ENCODE measurements around the gene SLC16A2.
A peak's percentile ranks its signal among the peaks of the same experiment; 100 is the strongest.

The SLC16A2 gene

GRCh38 chrX:74534569-74535038 lies 113.3 kb downstream of the SLC16A2 start:
- H3K79me2 ChIP-seq (ENCODE audit: control insufficient read depth, low read length) = no peaks in the 10 kb centered on the region
- H4K20me1 ChIP-seq (ENCODE audit: control insufficient read depth, insufficient read depth, low read depth, low read length) = no peaks in the 10 kb centered on the region
- no peaks in the 10 kb centered on the region for H3K9me3 ChIP-seq (ENCODE audit: control insufficient read depth, insufficient read depth, low read length)
- no peak overlapping the region for H3K4me2 ChIP-seq (ENCODE audit: low read length)
- H3K4me1 ChIP-seq (ENCODE audit: control insufficient read depth, low read length) = no peaks in the 10 kb centered on the region; the same call in 1 of the 2 replicates
- TF ChIP-seq, protein P1, sequence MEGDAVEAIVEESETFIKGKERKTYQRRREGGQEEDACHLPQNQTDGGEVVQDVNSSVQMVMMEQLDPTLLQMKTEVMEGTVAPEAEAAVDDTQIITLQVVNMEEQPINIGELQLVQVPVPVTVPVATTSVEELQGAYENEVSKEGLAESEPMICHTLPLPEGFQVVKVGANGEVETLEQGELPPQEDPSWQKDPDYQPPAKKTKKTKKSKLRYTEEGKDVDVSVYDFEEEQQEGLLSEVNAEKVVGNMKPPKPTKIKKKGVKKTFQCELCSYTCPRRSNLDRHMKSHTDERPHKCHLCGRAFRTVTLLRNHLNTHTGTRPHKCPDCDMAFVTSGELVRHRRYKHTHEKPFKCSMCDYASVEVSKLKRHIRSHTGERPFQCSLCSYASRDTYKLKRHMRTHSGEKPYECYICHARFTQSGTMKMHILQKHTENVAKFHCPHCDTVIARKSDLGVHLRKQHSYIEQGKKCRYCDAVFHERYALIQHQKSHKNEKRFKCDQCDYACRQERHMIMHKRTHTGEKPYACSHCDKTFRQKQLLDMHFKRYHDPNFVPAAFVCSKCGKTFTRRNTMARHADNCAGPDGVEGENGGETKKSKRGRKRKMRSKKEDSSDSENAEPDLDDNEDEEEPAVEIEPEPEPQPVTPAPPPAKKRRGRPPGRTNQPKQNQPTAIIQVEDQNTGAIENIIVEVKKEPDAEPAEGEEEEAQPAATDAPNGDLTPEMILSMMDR (IDR thresholded peaks at IDR 0.05; ENCODE audit: low read depth, low read length, poor library complexity, severe bottlenecking) = no peak
- no peak for TF ChIP-seq EZH2phosphoT487 (IDR thresholded peaks at IDR 0.05; ENCODE audit: borderline replicate concordance, low read length)
- H3K4me3 ChIP-seq (ENCODE audit: low read length) = no peak overlapping the region
- peaks cover 12% of the 10 kb centered on the region for H3K27me3 ChIP-seq (ENCODE audit: control insufficient read depth, low read length)
- no peaks in the 10 kb centered on the region for H3K9me2 ChIP-seq (replicated peaks; ENCODE audit: control insufficient read depth, low read length)
- H3K36me3 ChIP-seq (ENCODE audit: control insufficient read depth, low read length) = no peaks in the 10 kb centered on the region
- no peak overlapping the region for H3K27ac ChIP-seq (ENCODE audit: low read depth, low read length)
- no peaks in the 10 kb centered on the region for H3F3A ChIP-seq (ENCODE audit: control insufficient read depth, insufficient read depth)

GRCh38 chrX:74535086-74535407 lies 113.8 kb downstream of the SLC16A2 start:
- Histone ChIP-seq H3K4me1 (ENCODE audit: control insufficient read depth, low read length) (no peaks in the 10 kb centered on the region; the same call in 1 of the 2 replicates), H3K4me3 (ENCODE audit: low read length) (no peak overlapping the region), H3K9me3 (ENCODE audit: control insufficient read depth, insufficient read depth, low read length) (no peaks in the 10 kb centered on the region), H3K27ac (ENCODE audit: low read depth, low read length) (no peak overlapping the region), H4K20me1 (ENCODE audit: control insufficient read depth, insufficient read depth, low read depth, low read length) (no peaks in the 10 kb centered on the region), H3K79me2 (ENCODE audit: control insufficient read depth, low read length) (no peaks in the 10 kb centered on the region), H3F3A (ENCODE audit: control insufficient read depth, insufficient read depth) (no peaks in the 10 kb centered on the region), H3K36me3 (ENCODE audit: control insufficient read depth, low read length) (no peaks in the 10 kb centered on the region), H3K27me3 (ENCODE audit: control insufficient read depth, low read length) (peaks cover 12% of the 10 kb centered on the region), H3K9me2 (replicated peaks; ENCODE audit: control insufficient read depth, low read length) (no peaks in the 10 kb centered on the region), H3K4me2 (ENCODE audit: low read length) (no peak overlapping the region)
- TF ChIP-seq EZH2phosphoT487 (IDR thresholded peaks at IDR 0.05; ENCODE audit: borderline replicate concordance, low read length) = no peak
- TF ChIP-seq, protein P1 (IDR thresholded peaks at IDR 0.05; ENCODE audit: low read depth, low read length, poor library complexity, severe bottlenecking) = no peak

DNA sequence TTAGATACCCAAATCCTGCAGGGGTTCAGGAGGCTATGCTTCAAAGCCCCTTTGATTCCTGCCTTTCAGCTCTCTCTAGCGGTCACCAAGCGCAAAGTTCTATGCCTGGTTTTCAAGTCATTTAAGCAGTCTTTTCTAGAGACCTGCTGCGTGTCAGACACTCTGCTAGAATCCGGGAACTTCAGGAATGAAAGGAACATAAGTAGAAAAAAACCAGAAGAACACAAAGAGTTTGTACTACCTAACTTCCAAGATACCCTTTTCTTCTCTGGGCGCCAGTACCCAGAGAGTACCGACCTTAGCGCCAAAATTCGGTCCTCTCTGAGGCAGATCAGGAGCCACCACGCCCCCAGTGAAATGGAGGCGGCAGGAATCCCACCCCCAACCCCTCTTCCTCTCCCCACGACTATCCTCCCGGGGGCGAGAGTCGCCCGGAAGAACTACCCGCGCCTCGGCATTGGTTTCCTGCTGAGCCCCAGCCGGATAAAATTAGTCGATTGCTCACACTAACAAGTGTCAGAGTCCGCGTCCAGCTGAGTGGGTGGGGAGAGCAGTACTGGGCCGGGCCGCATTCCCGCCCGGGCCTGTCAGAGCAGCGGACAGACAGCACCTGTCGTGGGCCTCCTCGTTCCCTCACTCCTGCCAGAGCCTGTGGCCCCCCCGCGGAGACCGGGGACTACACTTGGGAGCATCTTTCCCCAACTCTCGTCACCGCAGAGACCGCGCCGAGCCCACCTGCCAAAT lies 114.3 kb downstream of the SLC16A2 start:
- no peaks in the 10 kb centered on the region for H3K36me3 ChIP-seq (ENCODE audit: control insufficient read depth, low read length)
- no peak for TF ChIP-seq EZH2phosphoT487 (IDR thresholded peaks at IDR 0.05; ENCODE audit: borderline replicate concordance, low read length)
- TF ChIP-seq, protein P1 (IDR thresholded peaks at IDR 0.05; ENCODE audit: low read depth, low read length, poor library complexity, severe bottlenecking) = no peak
- no peaks in the 10 kb centered on the region for H3K79me2 ChIP-seq (ENCODE audit: control insufficient read depth, low read length)
- no peaks in the 10 kb centered on the region for H4K20me1 ChIP-seq (ENCODE audit: control insufficient read depth, insufficient read depth, low read depth, low read length)
- H3K9me3 ChIP-seq (ENCODE audit: control insufficient read depth, insufficient read depth, low read length) = no peaks in the 10 kb centered on the region
- no peaks in the 10 kb centered on the region for H3K9me2 ChIP-seq (replicated peaks; ENCODE audit: control insufficient read depth, low read length)
- H3K4me1 ChIP-seq (ENCODE audit: control insufficient read depth, low read length) = no peaks in the 10 kb centered on the region; the same call in 1 of the 2 replicates
- H3K4me3 ChIP-seq (ENCODE audit: low read length) = peak overlapping the region; percentile 39
- H3K27ac ChIP-seq (ENCODE audit: low read depth, low read length) = no peak overlapping the region
- peaks cover 12% of the 10 kb centered on the region for H3K27me3 ChIP-seq (ENCODE audit: control insufficient read depth, low read length)
- peak overlapping the region; percentile 55 for H3K4me2 ChIP-seq (ENCODE audit: low read length)
- no peaks in the 10 kb centered on the region for H3F3A ChIP-seq (ENCODE audit: control insufficient read depth, insufficient read depth)
